ENCODE data around the gene IFI6.

DNA sequence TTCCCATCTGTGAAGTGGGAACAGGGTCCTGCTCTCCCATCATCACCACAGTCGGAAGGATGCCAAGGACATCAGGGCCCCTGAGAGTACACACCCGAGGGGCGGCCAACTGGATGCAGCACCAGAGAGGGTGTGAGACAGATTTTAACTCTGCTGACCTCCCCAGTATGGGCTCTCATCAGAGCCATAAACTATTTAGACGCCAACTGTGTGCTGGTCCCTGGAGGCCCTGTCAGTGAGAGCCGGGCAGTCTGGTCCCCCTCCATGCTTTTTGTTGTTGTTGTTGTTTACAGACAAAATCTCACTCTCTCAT is 38.7 kb downstream of the IFI6 start:
- no peak for TF ChIP-seq ZNF274 (IDR thresholded peaks at IDR 0.05; ENCODE audit: low read depth, low read length)
- no peak for TF ChIP-seq YY1 (IDR thresholded peaks at IDR 0.05; ENCODE audit: insufficient read depth, insufficient read length)

All from NT2/D1 (cell line).